Colon (tissue), 2 donors: ENCODE measurements around the gene SPATA21.
"Not testable (repeated sequence)": the region's sequence is repeated elsewhere in the genome, so short reads cannot be mapped to it uniquely, and the experiment has no call there.

ENCODE experiments used
- FAIRE-seq: peaks from 2 replicates; lab custom pipeline; 2012; peaks lifted over from hg19 to GRCh38; lab: Jason Lieb, UNC
- donor health status: control.
- donor health status: control.

SPATA21 gene

GRCh38 chr1:16383888-16384287 lies 53.3 kb downstream of the SPATA21 start:
- FAIRE-seq, result no peak

- no peak for FAIRE-seq
These were observed 56.4 kb downstream of the SPATA21 start for GRCh38 chr1:16380868-16381267.

- no peak for FAIRE-seq
These were observed 58.8 kb downstream of the SPATA21 start for GRCh38 chr1:16378443-16378842.

GRCh38 chr1:16376971-16377370 lies 60.3 kb downstream of the SPATA21 start:
- FAIRE-seq, result no peak

GRCh38 chr1:16375521-16376340 lies 61.5 kb downstream of the SPATA21 start:
- FAIRE-seq, result no peak

GRCh38 chr1:16374266-16374665 lies 63.0 kb downstream of the SPATA21 start:
- no peak for FAIRE-seq

- FAIRE-seq, result no peak
These were observed 64.5 kb downstream of the SPATA21 start for GRCh38 chr1:16372535-16373285.

- FAIRE-seq, result no peak
These were observed 65.5 kb downstream of the SPATA21 start for GRCh38 chr1:16371725-16372124.

- FAIRE-seq, result no peak
These were observed 67.4 kb downstream of the SPATA21 start for GRCh38 chr1:16369821-16370220.

- no peak for FAIRE-seq
These were observed 69.0 kb downstream of the SPATA21 start for GRCh38 chr1:16367968-16368890.

- FAIRE-seq, result no peak
These were observed 69.8 kb downstream of the SPATA21 start for GRCh38 chr1:16367258-16367967.

- peak; percentile 21 for FAIRE-seq
These were observed 70.4 kb downstream of the SPATA21 start, which contains the start of gene SZRD1 for GRCh38 chr1:16366722-16367257. Gene SZRD1, plus strand, starts transcription at chr1:16367242. Its CDS starts 16 bp downstream, at chr1:16367258.

GRCh38 chr1:16365146-16365498 lies 72.1 kb downstream of the SPATA21 start:
- not testable (repeated sequence) for FAIRE-seq

GRCh38 chr1:16356867-16357266 lies 80.4 kb downstream of the SPATA21 start:
- FAIRE-seq, result no peak

GRCh38 chr1:16354619-16355018 lies 82.6 kb downstream of the SPATA21 start:
- no peak for FAIRE-seq

- no peak for FAIRE-seq
These were observed 84.2 kb downstream of the SPATA21 start for GRCh38 chr1:16352842-16353535.

- FAIRE-seq, result no peak
These were observed 85.0 kb downstream of the SPATA21 start, which contains the start of gene FBXO42 for GRCh38 chr1:16351994-16352841. Gene FBXO42, minus strand, starts transcription at chr1:16352480. Its CDS starts 37,062 bp downstream, at chr1:16315418.

- no peak for FAIRE-seq
These were observed 85.7 kb downstream of the SPATA21 start for GRCh38 chr1:16351456-16351993.

GRCh38 chr1:16349847-16350406 lies 87.3 kb downstream of the SPATA21 start:
- FAIRE-seq, result no peak
